Activated CD8-positive, alpha-beta memory T cell treated with anti-CD3 and anti-CD28 coated beads, Interleukin-2, amount 10 ng/mL, durations not matched to agents 7 days and 5 days (primary cell): ENCODE results near the gene RNMT. TPM values are rescaled to one million over a fixed set of nuclear protein-coding genes. Genes with fewer than 3 reads are reported as not detected.
"Not testable (repeated sequence)": the region's sequence is repeated elsewhere in the genome, so short reads cannot be mapped to it uniquely, and the experiment has no call there.

ENCODE experiments used
- ATAC-seq: fragments of 150-1000 bp; cut with Tn5 transposase; one replicate; pipeline ENCODE4 v1.10.0; 2021; ENCODE audit warnings: moderate library complexity
- CTCF ChIA-PET: fragments of 350-600 bp; sonication (Branson Sonifier 250); formaldehyde crosslinking; loops from one replicate; lab custom pipeline; 2021; ENCODE audit warnings: antibody characterized with exemption; lab: Charles Lee
- DNase-seq: peaks from one replicate; pipeline ENCODE4 v3.0.0-alpha.2; 2020
- H3K27ac Mint-ChIP-seq: one replicate; pipeline ENCODE4 v1.8.0; 2021; ENCODE audit warnings: mild to moderate bottlenecking, mixed read lengths
- H3K27me3 Mint-ChIP-seq: one replicate; pipeline ENCODE4 v1.8.0; 2021; ENCODE audit warnings: mixed read lengths
- H3K36me3 Mint-ChIP-seq: one replicate; pipeline ENCODE4 v1.8.0; 2021; ENCODE audit warnings: mild to moderate bottlenecking, mixed read lengths
- H3K4me1 Mint-ChIP-seq: one replicate; pipeline ENCODE4 v1.8.0; 2021; ENCODE audit warnings: mixed read lengths
- H3K4me3 Mint-ChIP-seq: one replicate; pipeline ENCODE4 v1.8.0; 2021; ENCODE audit warnings: mild to moderate bottlenecking, moderate library complexity, mixed read lengths
- H3K9me3 Mint-ChIP-seq: one replicate; pipeline ENCODE4 v1.8.0; 2022; ENCODE audit warnings: low read depth, mixed read lengths
- total RNA-seq, 2 experiments: library from RNA; stranded (reverse); gene quantifications; one replicate each; pipeline ENCODE4 v1.2.3, GENCODE V29; 2021

The RNMT gene
- total RNA-seq, 2 experiments from 2014 or later, result 28.0 to 35.5 TPM

GRCh38 chr18:13713455-13714055 is 12.9 kb upstream of the RNMT start:
- Mint-ChIP-seq H3K36me3 (peaks cover 37% of the 10 kb centered on the region), H3K9me3 (peaks cover 8% of the 10 kb centered on the region), H3K4me1 (peaks cover 4% of the 10 kb centered on the region), H3K27ac (no peak overlapping the region), H3K27me3 (no peaks in the 10 kb centered on the region), H3K4me3 (no peak overlapping the region)
- ATAC-seq (no peak), DNase-seq (no peak)
- CTCF ChIA-PET, result interaction anchor here (1.4 kb wide), 1 partner anchor 13 kb away, joined by 4 read pairs; the partner anchor contains the start of genes FAM210A and RNMT

- no peaks in the 10 kb centered on the region for H3K27me3 Mint-ChIP-seq
- CTCF ChIA-PET, result no interaction called here
- no peak for DNase-seq
- H3K27ac Mint-ChIP-seq, result no peak overlapping the region
- peaks cover 34% of the 10 kb centered on the region for H3K36me3 Mint-ChIP-seq
- peaks cover 10% of the 10 kb centered on the region for H3K9me3 Mint-ChIP-seq
- ATAC-seq, result no peak
- H3K4me3 Mint-ChIP-seq, result no peak overlapping the region
- H3K4me1 Mint-ChIP-seq, result peaks cover 8% of the 10 kb centered on the region
Observed at GRCh38 chr18:13715330-13715729, 11.1 kb upstream of the RNMT start.

- Mint-ChIP-seq H3K4me1 (peaks cover 8% of the 10 kb centered on the region), H3K27me3 (no peaks in the 10 kb centered on the region), H3K9me3 (peaks cover 8% of the 10 kb centered on the region), H3K36me3 (peaks cover 36% of the 10 kb centered on the region), H3K4me3 (no peak overlapping the region), H3K27ac (no peak overlapping the region)
- CTCF ChIA-PET, result no interaction called here
- ATAC-seq (no peak), DNase-seq (no peak)
Observed at GRCh38 chr18:13716916-13717315, 9.6 kb upstream of the RNMT start.

- DNase-seq (no peak), ATAC-seq (no peak)
- Mint-ChIP-seq H3K4me1 (peaks cover 27% of the 10 kb centered on the region), H3K9me3 (peaks cover 8% of the 10 kb centered on the region), H3K36me3 (peaks cover 44% of the 10 kb centered on the region), H3K27ac (no peak overlapping the region), H3K27me3 (no peaks in the 10 kb centered on the region), H3K4me3 (no peak overlapping the region)
- CTCF ChIA-PET, result no interaction called here
Observed at GRCh38 chr18:13720123-13720522, 6.3 kb upstream of the RNMT start.

DNA sequence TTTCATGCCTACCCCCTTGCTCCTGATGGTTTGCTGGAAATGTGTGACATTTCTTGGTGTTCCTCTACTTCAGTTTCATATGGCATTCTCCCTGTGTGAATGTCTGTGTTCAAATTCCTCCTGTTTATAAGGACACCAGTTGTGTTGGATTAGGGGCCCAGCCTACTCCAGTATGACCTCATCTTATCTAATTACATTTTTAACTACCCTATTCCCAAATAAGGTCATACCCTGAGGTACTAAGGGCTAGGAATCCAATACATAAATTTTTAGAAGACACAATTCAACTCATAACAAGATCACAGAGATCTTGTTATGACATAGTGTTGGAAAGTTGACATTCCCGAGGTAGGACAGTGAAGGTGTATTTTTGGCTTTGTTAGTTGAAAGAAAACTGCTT is 5.6 kb upstream of the RNMT start:
- Mint-ChIP-seq H3K4me3 (no peak overlapping the region), H3K27ac (no peak overlapping the region), H3K27me3 (no peaks in the 10 kb centered on the region), H3K4me1 (peaks cover 33% of the 10 kb centered on the region), H3K9me3 (peaks cover 8% of the 10 kb centered on the region), H3K36me3 (peaks cover 47% of the 10 kb centered on the region)
- CTCF ChIA-PET, result no interaction called here
- DNase-seq, result no peak
- ATAC-seq, result no peak

DNA sequence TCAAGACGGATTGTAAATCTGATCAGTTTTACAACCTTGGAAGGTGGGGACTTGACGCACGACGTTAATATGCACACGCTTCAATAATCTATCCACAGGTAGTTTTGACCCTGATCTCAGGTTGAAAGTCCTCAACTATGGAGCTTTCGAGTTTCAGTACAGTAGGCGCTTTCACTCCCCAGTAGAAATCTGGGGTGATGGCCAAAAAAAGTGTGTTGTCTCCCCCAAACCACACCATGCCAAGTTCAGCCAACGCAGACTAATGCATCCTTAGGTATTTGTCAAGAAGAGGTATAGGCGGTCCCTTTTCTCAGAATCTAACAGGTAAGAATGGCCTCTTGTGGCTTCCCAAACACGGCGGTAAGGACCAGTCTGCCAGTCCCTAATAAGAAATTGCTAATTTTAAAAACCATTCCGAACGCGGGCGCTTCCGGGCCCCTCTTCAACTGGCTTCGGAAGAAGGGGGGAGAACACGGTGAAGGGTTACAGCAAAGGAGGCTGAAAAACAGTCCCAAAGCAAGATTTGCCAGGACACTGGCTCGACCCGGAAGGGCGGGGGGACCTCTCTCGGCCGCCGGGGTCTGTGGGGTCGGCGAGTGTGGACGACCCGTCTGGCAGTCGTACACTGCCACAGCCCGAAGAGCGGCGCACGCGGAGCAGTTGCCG is 774 bp upstream of the RNMT start:
- CTCF ChIA-PET, result interaction anchor here (0.6 to 2.2 kb wide), 4 partner anchors 10 to 892 kb away, joined by 4 to 8 read pairs (median 5); no protein-coding TSS in a partner anchor
- DNase-seq (no peak), ATAC-seq (no peak)
- H3K4me3 Mint-ChIP-seq, result peak overlapping the region; percentile 95
- no peaks in the 10 kb centered on the region for H3K9me3 Mint-ChIP-seq
- H3K36me3 Mint-ChIP-seq, result peaks cover 34% of the 10 kb centered on the region
- peak overlapping the region; percentile 95 for H3K27ac Mint-ChIP-seq
- H3K27me3 Mint-ChIP-seq, result no peaks in the 10 kb centered on the region
- peaks cover 54% of the 10 kb centered on the region for H3K4me1 Mint-ChIP-seq

- Mint-ChIP-seq H3K9me3 (no peaks in the 10 kb centered on the region), H3K36me3 (peaks cover 29% of the 10 kb centered on the region), H3K4me1 (peaks cover 57% of the 10 kb centered on the region), H3K27me3 (no peaks in the 10 kb centered on the region), H3K27ac (peak overlapping the region; percentile 95), H3K4me3 (peak overlapping the region; percentile 95)
- DNase-seq (peak; percentile 59), ATAC-seq (peak; percentile 18)
- CTCF ChIA-PET, result interaction anchor here (0.9 to 2.2 kb wide), 6 partner anchors 9 to 511 kb away, joined by 3 to 8 read pairs (median 4); no protein-coding TSS in a partner anchor
Observed at GRCh38 chr18:13726972-13727331, 479 bp downstream of the RNMT start.

GRCh38 chr18:13730481-13730880 is 4.0 kb downstream of the RNMT start:
- CTCF ChIA-PET, result interaction anchor here (1.3 kb wide), 1 partner anchor 11 kb away, joined by 3 read pairs; no protein-coding TSS in a partner anchor
- H3K27me3 Mint-ChIP-seq, result no peaks in the 10 kb centered on the region
- no peak for ATAC-seq
- H3K4me3 Mint-ChIP-seq, result no peak overlapping the region
- H3K4me1 Mint-ChIP-seq, result peaks cover 35% of the 10 kb centered on the region
- no peaks in the 10 kb centered on the region for H3K9me3 Mint-ChIP-seq
- no peak for DNase-seq
- H3K27ac Mint-ChIP-seq, result no peak overlapping the region
- H3K36me3 Mint-ChIP-seq, result peaks cover 34% of the 10 kb centered on the region

GRCh38 chr18:13735681-13736080 is 9.2 kb downstream of the RNMT start:
- no peaks in the 10 kb centered on the region for H3K27me3 Mint-ChIP-seq
- no peak for ATAC-seq
- peaks cover 3% of the 10 kb centered on the region for H3K4me1 Mint-ChIP-seq
- H3K9me3 Mint-ChIP-seq, result no peaks in the 10 kb centered on the region
- no peak for DNase-seq
- no peak overlapping the region for H3K27ac Mint-ChIP-seq
- peaks cover 55% of the 10 kb centered on the region for H3K36me3 Mint-ChIP-seq
- CTCF ChIA-PET, result interaction anchor here (1.0 kb wide), 1 partner anchor 10 kb away, joined by 5 read pairs; the partner anchor contains the start of genes FAM210A and RNMT
- H3K4me3 Mint-ChIP-seq, result no peak overlapping the region

- ATAC-seq (no peak), DNase-seq (no peak)
- Mint-ChIP-seq H3K36me3 (peaks cover 63% of the 10 kb centered on the region), H3K9me3 (no peaks in the 10 kb centered on the region), H3K27me3 (no peaks in the 10 kb centered on the region), H3K4me3 (no peak overlapping the region), H3K4me1 (peaks cover 4% of the 10 kb centered on the region), H3K27ac (no peak overlapping the region)
- CTCF ChIA-PET, result interaction anchor here (1.3 kb wide), 1 partner anchor 19 kb away, joined by 5 read pairs; the partner anchor contains the start of genes FAM210A and RNMT
Observed at GRCh38 chr18:13745696-13746095, 19.2 kb downstream of the RNMT start.

GRCh38 chr18:13746633-13747032 is 20.2 kb downstream of the RNMT start:
- H3K4me3 Mint-ChIP-seq, result no peak overlapping the region
- H3K27me3 Mint-ChIP-seq, result no peaks in the 10 kb centered on the region
- H3K4me1 Mint-ChIP-seq, result peaks cover 4% of the 10 kb centered on the region
- CTCF ChIA-PET, result no interaction called here
- ATAC-seq, result no peak
- H3K36me3 Mint-ChIP-seq, result peaks cover 66% of the 10 kb centered on the region
- H3K9me3 Mint-ChIP-seq, result no peaks in the 10 kb centered on the region
- no peak for DNase-seq
- H3K27ac Mint-ChIP-seq, result no peak overlapping the region

- H3K27ac Mint-ChIP-seq, CTCF ChIA-PET, H3K9me3 Mint-ChIP-seq, H3K27me3 Mint-ChIP-seq, H3K4me3 Mint-ChIP-seq, DNase-seq, H3K4me1 Mint-ChIP-seq, ATAC-seq: not testable (repeated sequence)
- H3K36me3 Mint-ChIP-seq, result peaks cover 67% of the 10 kb centered on the region
Observed at GRCh38 chr18:13751599-13751998, 25.1 kb downstream of the RNMT start.

- DNase-seq, result no peak
- CTCF ChIA-PET, result interaction anchor here (2.0 kb wide), 1 partner anchor 9 kb away, joined by 4 read pairs; no protein-coding TSS in a partner anchor
- no peaks in the 10 kb centered on the region for H3K9me3 Mint-ChIP-seq
- H3K27me3 Mint-ChIP-seq, result no peaks in the 10 kb centered on the region
- peaks cover 70% of the 10 kb centered on the region for H3K36me3 Mint-ChIP-seq
- no peak overlapping the region for H3K4me3 Mint-ChIP-seq
- no peak for ATAC-seq
- H3K4me1 Mint-ChIP-seq, result peaks cover 12% of the 10 kb centered on the region
- no peak overlapping the region for H3K27ac Mint-ChIP-seq
Observed at GRCh38 chr18:13756261-13756660, 29.8 kb downstream of the RNMT start.

DNA sequence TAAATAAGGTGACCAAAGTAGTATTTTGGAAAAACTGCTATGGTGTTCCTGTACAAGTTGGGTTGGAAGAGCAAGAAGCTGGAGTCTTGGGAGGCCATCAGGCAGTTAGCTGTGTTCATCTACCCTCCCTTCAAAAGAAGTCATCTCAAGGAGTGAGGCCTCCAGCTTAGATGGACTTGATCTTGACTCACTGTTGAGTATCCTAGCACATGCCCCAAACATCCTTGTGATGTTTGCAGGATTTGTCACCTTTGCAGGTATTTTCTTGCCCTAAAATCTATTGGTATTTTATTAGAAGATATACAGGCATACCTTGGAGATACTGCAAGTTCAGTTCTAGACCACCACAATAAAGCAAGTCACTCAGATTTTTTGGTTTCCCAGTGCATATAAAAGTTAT is 30.2 kb downstream of the RNMT start:
- Mint-ChIP-seq H3K4me3 (no peak overlapping the region), H3K27ac (no peak overlapping the region), H3K27me3 (no peaks in the 10 kb centered on the region), H3K36me3 (peaks cover 68% of the 10 kb centered on the region), H3K4me1 (peaks cover 12% of the 10 kb centered on the region), H3K9me3 (no peaks in the 10 kb centered on the region)
- no peak for DNase-seq
- CTCF ChIA-PET, result no interaction called here
- no peak for ATAC-seq
